Measurements from ENCODE around the gene HSDL1.

Gene HSDL1

DNA sequence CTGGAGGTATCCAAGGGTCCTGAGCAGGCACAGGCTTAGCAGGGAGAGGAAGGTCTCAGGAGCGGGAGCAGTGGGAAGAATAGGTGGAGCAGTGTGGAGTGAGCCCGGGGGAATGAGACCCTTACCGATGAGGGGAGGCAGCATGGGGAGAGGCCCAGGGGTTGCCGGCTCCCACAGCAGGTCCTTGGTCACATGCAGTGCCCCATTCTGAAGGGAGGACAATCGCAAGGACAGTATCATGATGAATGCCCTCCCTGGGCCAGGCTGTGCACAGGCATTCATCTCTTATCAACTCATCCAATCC lies 38.5 kb upstream of the HSDL1 start:
- no peak for DNase-seq (ENCODE audit: insufficient read length, low spot score)
- no peak for FAIRE-seq
- no peak for TF ChIP-seq POLR2A (IDR thresholded peaks at IDR 0.05; ENCODE audit: low read depth, low read length)
- TF ChIP-seq SPI1 (IDR thresholded peaks at IDR 0.05; ENCODE audit: low read depth, low read length): no peak
- TF ChIP-seq PAX5 (IDR thresholded peaks at IDR 0.05; ENCODE audit: insufficient read depth, low read length, severe bottlenecking): no peak
- no peak for TF ChIP-seq POU2F2 (IDR thresholded peaks at IDR 0.05; ENCODE audit: low read depth, low read length)
- no peak for TF ChIP-seq TAF1 (IDR thresholded peaks at IDR 0.05; ENCODE audit: low read depth, low read length)
- no peak for TF ChIP-seq POLR2AphosphoS5 (IDR thresholded peaks at IDR 0.05; ENCODE audit: low read depth, low read length)

- no peak for DNase-seq (ENCODE audit: insufficient read length, low spot score)
- FAIRE-seq: no peak
- TF ChIP-seq PAX5 (IDR thresholded peaks at IDR 0.05; ENCODE audit: insufficient read depth, low read length, severe bottlenecking) (no peak), SPI1 (IDR thresholded peaks at IDR 0.05; ENCODE audit: low read depth, low read length) (no peak), TAF1 (IDR thresholded peaks at IDR 0.05; ENCODE audit: low read depth, low read length) (no peak), POLR2AphosphoS5 (IDR thresholded peaks at IDR 0.05; ENCODE audit: low read depth, low read length) (no peak), POLR2A (IDR thresholded peaks at IDR 0.05; ENCODE audit: low read depth, low read length) (no peak), POU2F2 (IDR thresholded peaks at IDR 0.05; ENCODE audit: low read depth, low read length) (no peak)
Observed at GRCh38 chr16:84182680-84183571, 37.9 kb upstream of the HSDL1 start.

GRCh38 chr16:84182104-84182503 lies 37.1 kb upstream of the HSDL1 start:
- no peak for FAIRE-seq
- TF ChIP-seq PAX5 (IDR thresholded peaks at IDR 0.05; ENCODE audit: insufficient read depth, low read length, severe bottlenecking): no peak
- TF ChIP-seq POU2F2 (IDR thresholded peaks at IDR 0.05; ENCODE audit: low read depth, low read length): no peak
- TF ChIP-seq POLR2A (IDR thresholded peaks at IDR 0.05; ENCODE audit: low read depth, low read length): no peak
- no peak for TF ChIP-seq SPI1 (IDR thresholded peaks at IDR 0.05; ENCODE audit: low read depth, low read length)
- no peak for TF ChIP-seq POLR2AphosphoS5 (IDR thresholded peaks at IDR 0.05; ENCODE audit: low read depth, low read length)
- TF ChIP-seq TAF1 (IDR thresholded peaks at IDR 0.05; ENCODE audit: low read depth, low read length): no peak

GRCh38 chr16:84181144-84181915 lies 36.4 kb upstream of the HSDL1 start:
- FAIRE-seq: no peak
- TF ChIP-seq POU2F2 (IDR thresholded peaks at IDR 0.05; ENCODE audit: low read depth, low read length) (no peak), POLR2AphosphoS5 (IDR thresholded peaks at IDR 0.05; ENCODE audit: low read depth, low read length) (no peak), SPI1 (IDR thresholded peaks at IDR 0.05; ENCODE audit: low read depth, low read length) (no peak), TAF1 (IDR thresholded peaks at IDR 0.05; ENCODE audit: low read depth, low read length) (no peak), PAX5 (IDR thresholded peaks at IDR 0.05; ENCODE audit: insufficient read depth, low read length, severe bottlenecking) (no peak), POLR2A (IDR thresholded peaks at IDR 0.05; ENCODE audit: low read depth, low read length) (no peak)
- DNase-seq (ENCODE audit: insufficient read length, low spot score): no peak

More at GRCh38 chr16:84182104-84182503, 37.1 kb upstream of the HSDL1 start:
- DNase-seq (ENCODE audit: insufficient read length, low spot score): no peak

GRCh38 chr16:84180519-84181140 lies 35.7 kb upstream of the HSDL1 start:
- FAIRE-seq (no peak), DNase-seq (ENCODE audit: insufficient read length, low spot score) (no peak)
- TF ChIP-seq SPI1 (IDR thresholded peaks at IDR 0.05; ENCODE audit: low read depth, low read length) (no peak), POLR2A (IDR thresholded peaks at IDR 0.05; ENCODE audit: low read depth, low read length) (no peak), POU2F2 (IDR thresholded peaks at IDR 0.05; ENCODE audit: low read depth, low read length) (no peak), TAF1 (IDR thresholded peaks at IDR 0.05; ENCODE audit: low read depth, low read length) (no peak), PAX5 (IDR thresholded peaks at IDR 0.05; ENCODE audit: insufficient read depth, low read length, severe bottlenecking) (no peak), POLR2AphosphoS5 (IDR thresholded peaks at IDR 0.05; ENCODE audit: low read depth, low read length) (no peak)

- DNase-seq (ENCODE audit: insufficient read length, low spot score) (no peak), FAIRE-seq (no peak)
- TF ChIP-seq TAF1 (IDR thresholded peaks at IDR 0.05; ENCODE audit: low read depth, low read length): no peak
- no peak for TF ChIP-seq SPI1 (IDR thresholded peaks at IDR 0.05; ENCODE audit: low read depth, low read length)
- no peak for TF ChIP-seq POU2F2 (IDR thresholded peaks at IDR 0.05; ENCODE audit: low read depth, low read length)
- no peak for TF ChIP-seq POLR2AphosphoS5 (IDR thresholded peaks at IDR 0.05; ENCODE audit: low read depth, low read length)
Observed at GRCh38 chr16:84179612-84180320, 34.8 kb upstream of the HSDL1 start.

GRCh38 chr16:84178892-84179611 lies 34.1 kb upstream of the HSDL1 start:
- no peak for FAIRE-seq
- TF ChIP-seq POLR2AphosphoS5 (IDR thresholded peaks at IDR 0.05; ENCODE audit: low read depth, low read length) (no peak), SPI1 (IDR thresholded peaks at IDR 0.05; ENCODE audit: low read depth, low read length) (no peak), PAX5 (IDR thresholded peaks at IDR 0.05; ENCODE audit: insufficient read depth, low read length, severe bottlenecking) (no peak), POU2F2 (IDR thresholded peaks at IDR 0.05; ENCODE audit: low read depth, low read length) (no peak), TAF1 (IDR thresholded peaks at IDR 0.05; ENCODE audit: low read depth, low read length) (no peak), POLR2A (IDR thresholded peaks at IDR 0.05; ENCODE audit: low read depth, low read length) (no peak)

DNA sequence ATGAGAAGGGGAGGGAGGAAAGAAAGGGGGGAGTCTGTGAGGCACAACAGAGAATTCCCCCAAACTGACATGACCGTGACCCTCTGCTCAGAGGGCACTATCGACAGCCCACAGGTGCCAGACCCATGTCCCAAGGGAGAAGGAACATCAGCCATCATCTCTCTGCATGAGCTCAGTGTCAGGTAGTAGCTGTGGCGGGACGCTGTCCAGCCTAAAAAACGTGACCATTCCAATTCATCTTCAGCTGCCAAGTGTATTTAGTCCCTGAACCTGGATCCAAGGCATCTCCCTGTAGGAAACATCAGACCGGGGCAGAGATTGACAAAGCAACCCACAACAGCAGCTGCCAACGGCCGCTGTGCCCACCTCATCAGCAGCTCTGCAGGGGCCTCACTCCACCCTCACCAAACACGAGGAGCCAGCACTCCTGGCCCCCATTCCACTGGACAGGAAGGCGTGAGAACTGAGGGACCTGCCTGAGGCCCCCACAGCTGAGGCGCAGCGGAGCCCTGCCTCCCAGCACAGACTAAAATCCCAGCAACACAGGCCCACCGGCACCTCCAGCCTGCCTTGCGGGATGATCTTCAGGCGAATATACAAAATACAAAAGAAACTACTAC lies 33.3 kb upstream of the HSDL1 start:
- TF ChIP-seq SPI1 (IDR thresholded peaks at IDR 0.05; ENCODE audit: low read depth, low read length) (no peak), POLR2A (IDR thresholded peaks at IDR 0.05; ENCODE audit: low read depth, low read length) (no peak), PAX5 (IDR thresholded peaks at IDR 0.05; ENCODE audit: insufficient read depth, low read length, severe bottlenecking) (no peak), TAF1 (IDR thresholded peaks at IDR 0.05; ENCODE audit: low read depth, low read length) (no peak), POU2F2 (IDR thresholded peaks at IDR 0.05; ENCODE audit: low read depth, low read length) (no peak), POLR2AphosphoS5 (IDR thresholded peaks at IDR 0.05; ENCODE audit: low read depth, low read length) (no peak)
- DNase-seq (ENCODE audit: insufficient read length, low spot score) (no peak), FAIRE-seq (no peak)

More at GRCh38 chr16:84178892-84179611, 34.1 kb upstream of the HSDL1 start:
- no peak for DNase-seq (ENCODE audit: insufficient read length, low spot score)

Data from GM12891 (cell line).